G401 (cell line): ENCODE measurements around the gene CDC34. TPM values are rescaled to one million over a fixed set of nuclear protein-coding genes. Genes with fewer than 3 reads are reported as not detected.
A peak's percentile ranks its signal among the peaks of the same experiment; 100 is the strongest.

ENCODE experiments used
- DNase-seq: peaks from one replicate; pipeline ENCODE4 v3.0.0-alpha.2; 2015; ENCODE audit warnings: low spot score
- in situ Hi-C: cut with HindIII; loops from 2 replicates; pipeline ENCODE4 v1.10.0; 2016; ENCODE audit warnings: low sequenced_read_pairs, mixed read lengths
- total RNA-seq: library from RNA; depleted of rRNA; stranded (reverse); fragments of >200 nt; shearing (Covaris generic); gene quantifications from 2 replicates; pipeline ENCODE4 v1.2.3, GENCODE V29; 2014

CDC34 gene
- total RNA-seq, 1 experiment from 2014 or later = 178 TPM

DNA sequence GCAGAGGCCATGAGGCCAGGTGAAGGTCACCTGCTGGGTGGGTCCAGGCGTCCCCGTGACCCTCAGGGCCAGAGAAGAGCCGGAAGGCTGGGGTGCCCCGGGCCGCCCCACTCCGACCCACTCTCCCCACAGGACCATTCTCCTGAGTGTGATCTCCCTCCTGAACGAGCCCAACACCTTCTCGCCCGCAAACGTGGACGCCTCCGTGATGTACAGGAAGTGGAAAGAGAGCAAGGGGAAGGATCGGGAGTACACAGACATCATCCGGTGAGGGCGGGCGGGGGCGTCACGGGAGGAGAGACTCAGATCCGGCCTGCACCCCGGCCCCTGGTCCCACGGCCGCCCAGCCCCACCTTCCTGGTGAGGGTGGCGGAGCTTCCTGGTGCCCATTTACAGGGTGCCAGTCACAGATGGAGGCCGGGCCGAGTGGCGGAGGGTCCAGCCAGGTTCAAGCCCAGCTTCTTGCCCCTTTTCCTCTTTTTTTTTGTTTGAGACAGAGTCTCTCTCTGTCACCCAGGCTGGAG is 5.4 kb downstream of the CDC34 start:
- no peak for DNase-seq
- in situ Hi-C loops = no loop called here

DNA sequence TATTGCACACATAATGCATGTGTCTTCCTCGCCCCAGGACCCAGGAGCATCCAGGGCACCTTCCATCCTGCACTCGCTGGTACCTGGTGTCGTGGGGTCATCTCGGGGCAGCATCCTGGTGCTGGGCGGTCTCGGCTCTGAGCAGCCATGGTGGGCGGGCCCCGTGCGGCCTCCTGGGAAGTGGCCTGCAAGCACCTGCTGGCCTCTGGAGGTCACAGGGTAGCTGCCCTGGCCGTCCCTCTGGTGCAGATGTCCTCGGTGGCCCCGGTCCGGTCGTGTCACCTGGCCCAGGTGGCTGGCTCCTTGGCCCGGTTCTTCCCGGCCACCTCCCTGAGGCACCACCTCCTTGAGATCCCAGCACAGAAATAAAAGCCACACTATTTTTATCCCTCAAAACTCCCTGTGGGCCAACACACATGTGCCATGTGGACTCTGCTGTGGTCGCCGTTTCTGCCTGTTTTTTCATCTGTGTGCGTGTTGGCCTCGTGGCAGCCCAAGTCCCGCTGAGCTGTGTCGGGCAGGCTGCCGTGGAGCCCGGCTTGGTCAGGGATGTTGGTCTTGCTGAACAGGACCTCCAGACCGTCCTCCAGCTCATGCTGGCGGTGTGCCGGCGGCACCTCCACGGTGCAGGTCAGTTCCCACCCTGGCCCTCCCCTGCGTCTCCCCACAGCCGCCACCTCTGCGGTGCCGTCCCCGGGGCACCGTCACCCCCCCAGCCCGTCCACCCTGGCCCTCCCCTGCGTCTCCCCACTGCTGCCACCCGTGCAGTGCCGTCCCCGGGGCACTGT is 7.3 kb downstream of the CDC34 start:
- in situ Hi-C loops = no loop called here
- DNase-seq = peak; percentile 22

DNA sequence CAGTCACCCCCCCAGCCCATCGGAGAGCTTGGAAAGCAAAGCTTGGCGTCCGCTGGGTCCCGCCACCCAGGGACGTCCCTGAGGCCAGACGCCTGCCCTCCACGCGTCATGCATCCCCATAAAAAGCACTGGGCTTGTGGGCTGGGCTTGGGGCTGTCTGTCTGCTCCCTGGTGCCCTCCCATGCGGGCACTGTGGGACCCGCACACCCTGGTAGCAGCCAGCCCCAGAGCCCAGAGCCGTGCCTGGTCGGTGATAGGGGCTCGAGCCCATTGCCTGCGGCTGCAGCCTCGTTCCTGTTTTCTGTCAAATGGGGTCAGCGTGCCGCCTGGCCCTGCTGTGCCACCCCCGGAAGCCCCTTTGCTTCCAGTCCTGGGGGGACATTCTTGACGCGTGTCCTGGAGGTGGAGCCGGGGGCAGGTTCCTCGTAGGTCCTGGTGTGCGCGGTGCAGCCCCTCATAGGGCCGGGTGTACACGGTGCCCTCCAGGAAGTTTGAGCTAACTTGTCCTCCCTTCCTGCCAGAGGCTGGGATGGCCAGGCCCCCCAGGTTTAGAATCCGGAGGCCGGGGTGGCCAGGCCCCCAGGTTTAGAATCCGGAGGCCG is 8.0 kb downstream of the CDC34 start:
- no peak for DNase-seq
- in situ Hi-C loops = no loop called here

DNA sequence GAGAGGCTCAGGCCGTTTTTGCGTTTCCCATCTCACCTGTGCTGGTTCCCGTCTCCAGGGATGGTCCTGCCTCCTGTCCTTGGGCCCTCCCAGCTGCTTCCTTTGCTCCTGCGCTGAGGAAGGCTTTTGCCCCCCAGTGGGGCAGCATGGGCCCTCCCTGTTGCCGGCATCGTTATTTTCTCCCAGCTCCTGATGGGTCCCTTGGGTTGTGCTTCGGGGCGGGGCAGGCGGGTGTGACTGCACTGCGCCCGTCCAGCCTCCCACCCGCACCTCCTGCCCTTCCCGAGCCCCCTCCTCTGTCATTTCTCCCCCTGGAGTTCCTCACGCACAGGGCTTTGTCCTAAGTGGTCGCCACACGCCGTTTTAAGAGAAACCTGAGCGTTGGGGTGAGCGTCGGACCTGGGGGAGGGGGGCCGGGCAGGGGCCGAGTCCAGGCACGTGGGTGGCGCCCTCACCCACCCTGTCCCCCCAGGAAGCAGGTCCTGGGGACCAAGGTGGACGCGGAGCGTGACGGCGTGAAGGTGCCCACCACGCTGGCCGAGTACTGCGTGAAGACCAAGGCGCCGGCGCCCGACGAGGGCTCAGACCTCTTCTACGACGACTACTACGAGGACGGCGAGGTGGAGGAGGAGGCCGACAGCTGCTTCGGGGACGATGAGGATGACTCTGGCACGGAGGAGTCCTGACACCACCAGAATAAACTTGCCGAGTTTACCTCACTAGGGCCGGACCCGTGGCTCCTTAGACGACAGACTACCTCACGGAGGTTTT is 9.5 kb downstream of the CDC34 start:
- in situ Hi-C loops = no loop called here
- DNase-seq = no peak

DNA sequence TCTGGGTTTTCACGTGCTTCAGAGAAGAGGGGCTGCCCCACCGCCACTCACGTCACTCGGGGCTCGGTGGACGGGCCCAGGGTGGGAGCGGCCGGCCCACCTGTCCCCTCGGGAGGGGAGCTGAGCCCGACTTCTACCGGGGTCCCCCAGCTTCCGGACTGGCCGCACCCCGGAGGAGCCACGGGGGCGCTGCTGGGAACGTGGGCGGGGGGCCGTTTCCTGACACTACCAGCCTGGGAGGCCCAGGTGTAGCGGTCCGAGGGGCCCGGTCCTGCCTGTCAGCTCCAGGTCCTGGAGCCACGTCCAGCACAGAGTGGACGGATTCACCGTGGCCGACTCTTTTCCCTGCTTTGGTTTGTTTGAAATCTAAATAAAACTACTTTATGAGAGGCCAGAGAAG is 10.1 kb downstream of the CDC34 start:
- in situ Hi-C loops = no loop called here
- DNase-seq = no peak

DNA sequence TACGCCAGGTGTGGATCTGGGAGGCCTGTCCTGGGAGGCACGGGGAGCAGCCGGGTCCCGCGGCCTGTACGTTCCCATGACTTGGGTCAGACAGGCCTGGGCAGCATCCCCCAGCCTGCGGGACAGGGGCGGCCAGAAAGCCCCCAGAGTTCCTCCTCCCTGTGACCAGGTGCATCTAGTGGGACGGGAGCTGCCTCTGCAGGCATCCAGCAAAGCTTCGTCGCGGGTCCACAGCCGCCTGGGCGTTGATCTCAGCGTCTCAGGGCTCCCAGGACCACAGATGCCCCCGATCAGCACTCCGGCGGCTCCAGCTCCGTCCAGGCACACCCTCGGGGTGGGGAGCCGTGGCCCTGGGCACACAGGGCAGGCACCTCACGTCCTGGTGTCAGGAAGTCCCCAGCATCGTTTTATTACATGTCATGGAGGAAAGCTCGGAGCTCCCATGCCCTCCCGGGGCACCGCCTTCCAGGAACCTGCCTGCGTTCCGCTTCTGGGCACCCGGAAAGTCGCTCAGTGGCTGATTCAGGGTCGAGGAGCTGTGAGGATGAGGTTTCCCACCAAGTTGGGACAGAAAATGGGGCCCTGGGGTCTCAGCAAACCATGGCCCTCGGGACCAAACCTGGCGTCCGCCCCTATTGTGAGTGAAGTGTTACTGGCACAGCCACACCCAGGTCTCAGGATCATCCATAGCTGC is 10.8 kb downstream of the CDC34 start:
- DNase-seq = no peak
- in situ Hi-C loops = no loop called here

DNA sequence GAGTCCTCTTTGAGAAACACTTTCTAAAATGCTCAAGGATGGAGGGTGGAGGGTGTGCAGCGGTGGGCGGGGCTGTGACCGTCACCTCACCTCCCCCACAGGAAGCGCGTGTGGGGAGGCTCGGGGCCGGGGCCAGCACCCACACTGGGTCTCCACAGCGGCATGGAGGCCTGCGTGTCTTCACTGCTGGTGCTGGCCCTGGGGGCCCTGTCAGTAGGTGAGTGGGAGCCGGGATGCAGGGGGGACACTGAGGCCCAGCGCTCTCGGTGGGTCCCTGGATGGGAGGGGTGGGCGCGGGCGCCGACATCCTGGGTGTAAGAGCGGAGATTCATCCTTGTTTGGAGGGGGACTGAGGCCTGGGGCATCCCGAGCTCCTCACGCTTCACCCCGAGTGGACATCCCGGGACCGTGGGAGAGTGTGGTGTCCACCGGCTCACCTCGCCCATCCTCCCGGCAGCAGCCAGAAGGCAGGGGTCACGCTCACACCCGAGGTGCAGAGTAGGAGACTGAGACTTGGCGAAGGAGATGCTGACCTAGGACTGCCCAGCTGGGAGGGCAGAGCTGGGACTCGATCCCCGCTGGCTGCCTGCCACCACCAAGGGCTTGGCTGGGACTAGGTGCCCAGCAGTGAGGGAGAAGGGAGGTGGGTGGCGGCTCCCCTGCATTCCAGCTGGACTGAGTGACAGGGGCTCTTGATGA is 12.5 kb downstream of the CDC34 start, which contains the start of gene GZMM:
TSS of gene GZMM (plus strand) at position 144 of the 699 bp plus-strand sequence. CDS start at position 163, 19 bp downstream.
- in situ Hi-C loops = no loop called here
- DNase-seq = peak; percentile 27

DNA sequence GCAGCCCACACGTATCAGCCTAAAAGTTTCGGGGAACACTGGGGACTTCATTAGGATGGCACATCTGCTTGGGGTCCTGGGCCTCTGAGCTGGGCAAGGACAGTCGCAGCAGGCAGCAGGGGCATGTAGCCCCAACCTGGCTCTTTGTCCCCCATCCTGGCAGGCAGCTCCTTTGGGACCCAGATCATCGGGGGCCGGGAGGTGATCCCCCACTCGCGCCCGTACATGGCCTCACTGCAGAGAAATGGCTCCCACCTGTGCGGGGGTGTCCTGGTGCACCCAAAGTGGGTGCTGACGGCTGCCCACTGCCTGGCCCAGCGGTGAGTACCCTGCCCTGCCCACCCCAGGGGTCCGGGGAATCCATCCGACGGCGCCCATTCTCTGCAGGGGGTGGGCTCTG is 15.6 kb downstream of the CDC34 start:
- in situ Hi-C loops = no loop called here

DNA sequence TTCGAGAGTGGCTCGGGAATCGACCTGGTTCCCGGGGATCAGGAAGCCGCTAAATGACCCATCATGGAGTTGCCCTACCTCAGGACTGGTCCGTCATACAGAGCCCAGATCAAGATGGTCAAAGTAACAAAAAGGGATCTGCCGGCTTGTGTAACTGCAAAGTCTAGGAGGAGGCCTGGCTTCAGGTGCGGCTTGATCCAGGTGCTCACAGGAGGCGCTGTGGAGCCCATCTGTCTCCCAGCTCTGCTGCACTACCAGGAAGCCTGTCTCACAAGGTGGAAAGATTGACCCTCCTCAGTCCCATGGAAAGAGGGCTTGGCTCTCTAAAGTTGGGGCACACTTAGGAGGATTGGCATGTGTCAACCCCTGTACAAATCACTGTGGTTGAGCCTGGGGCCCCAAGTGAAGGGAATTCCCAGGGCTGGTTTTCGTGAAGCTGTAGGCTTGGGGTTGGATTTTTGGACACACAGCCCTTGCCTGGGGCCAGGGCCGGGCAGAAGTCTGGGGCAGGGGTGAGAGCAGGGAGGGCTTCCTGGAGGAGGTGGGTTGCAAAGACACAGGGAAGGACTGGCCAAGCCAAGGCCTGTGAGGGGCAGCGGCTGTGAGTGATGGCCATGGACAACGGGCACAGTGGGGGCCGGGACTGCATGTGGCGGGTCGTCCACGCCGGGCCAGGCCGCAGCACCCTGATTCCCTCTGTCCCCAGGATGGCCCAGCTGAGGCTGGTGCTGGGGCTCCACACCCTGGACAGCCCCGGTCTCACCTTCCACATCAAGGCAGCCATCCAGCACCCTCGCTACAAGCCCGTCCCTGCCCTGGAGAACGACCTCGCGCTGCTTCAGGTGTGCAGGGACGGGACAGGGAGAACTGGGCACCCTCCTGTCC is 16.5 kb downstream of the CDC34 start:
- in situ Hi-C loops = no loop called here
- no peak for DNase-seq

More for the DNA sequence above, 15.6 kb downstream of the CDC34 start:
- DNase-seq = no peak

DNA sequence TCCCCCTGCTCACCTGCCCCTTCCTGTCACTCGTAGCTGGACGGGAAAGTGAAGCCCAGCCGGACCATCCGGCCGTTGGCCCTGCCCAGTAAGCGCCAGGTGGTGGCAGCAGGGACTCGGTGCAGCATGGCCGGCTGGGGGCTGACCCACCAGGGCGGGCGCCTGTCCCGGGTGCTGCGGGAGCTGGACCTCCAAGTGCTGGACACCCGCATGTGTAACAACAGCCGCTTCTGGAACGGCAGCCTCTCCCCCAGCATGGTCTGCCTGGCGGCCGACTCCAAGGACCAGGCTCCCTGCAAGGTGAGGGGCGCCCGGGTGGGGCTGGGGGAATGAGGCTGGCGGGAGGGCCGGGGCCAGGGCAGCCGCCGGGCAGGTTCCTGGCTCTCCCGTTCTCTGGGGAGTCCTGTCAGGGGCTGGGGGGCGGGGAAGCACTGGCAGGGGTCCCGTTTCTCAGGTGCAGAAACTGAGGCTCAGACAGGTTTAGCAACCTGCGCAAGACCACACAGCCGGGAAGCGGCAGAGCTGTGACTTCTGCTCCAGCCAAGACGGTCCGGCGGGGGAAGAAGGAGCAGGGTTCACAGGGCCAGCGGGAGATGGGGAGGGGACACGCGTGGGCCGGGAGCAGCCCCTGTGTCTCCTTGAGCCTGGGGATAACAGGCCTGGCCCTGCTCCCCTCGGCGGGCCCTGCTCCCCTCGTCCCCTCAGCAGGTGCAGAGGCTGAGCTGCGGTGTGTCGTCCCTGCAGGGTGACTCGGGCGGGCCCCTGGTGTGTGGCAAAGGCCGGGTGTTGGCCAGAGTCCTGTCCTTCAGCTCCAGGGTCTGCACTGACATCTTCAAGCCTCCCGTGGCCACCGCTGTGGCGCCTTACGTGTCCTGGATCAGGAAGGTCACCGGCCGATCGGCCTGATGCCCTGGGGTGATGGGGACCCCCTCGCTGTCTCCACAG is 17.6 kb downstream of the CDC34 start:
- no peak for DNase-seq

DNA sequence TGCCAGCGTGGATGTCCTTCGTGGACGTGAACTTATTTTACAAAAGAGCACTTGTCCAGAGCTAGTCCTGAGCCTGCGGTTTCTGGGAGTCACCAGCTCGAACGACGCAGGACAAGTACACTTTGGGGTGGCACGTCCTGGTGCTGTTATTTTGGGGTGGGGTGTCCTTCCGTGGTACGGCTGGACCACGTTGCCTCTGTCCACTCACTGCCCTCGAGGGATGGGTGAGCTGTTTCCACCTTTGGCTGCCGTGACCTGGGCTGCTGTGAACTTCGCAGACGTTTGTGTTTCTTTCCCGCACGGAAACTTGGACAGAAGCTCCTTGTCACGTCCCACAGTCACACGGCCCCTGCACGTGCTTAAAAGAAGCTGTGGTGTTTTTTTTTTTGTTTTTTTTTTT is 23.3 kb downstream of the CDC34 start:
- in situ Hi-C loops = no loop called here
- DNase-seq = no peak

More for the DNA sequence above, 17.6 kb downstream of the CDC34 start:
- in situ Hi-C loops = no loop called here

DNA sequence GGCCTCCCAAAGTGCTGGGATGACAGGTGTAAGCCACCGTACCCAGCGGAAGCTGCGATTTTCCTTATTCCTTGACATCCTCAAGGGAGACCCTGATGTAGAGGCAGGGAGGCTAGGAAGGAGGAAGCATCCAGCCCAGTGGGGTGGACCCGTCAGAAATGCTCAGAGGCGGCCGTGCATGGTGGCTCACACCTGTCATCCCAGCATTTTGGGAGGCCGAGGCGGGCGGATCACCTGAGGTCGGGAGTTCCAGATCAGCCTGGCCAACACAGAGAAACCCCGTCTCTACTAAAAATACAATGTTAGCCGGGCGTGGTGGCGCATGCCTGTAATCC is 23.9 kb downstream of the CDC34 start:
- in situ Hi-C loops = no loop called here
- no peak for DNase-seq

DNA sequence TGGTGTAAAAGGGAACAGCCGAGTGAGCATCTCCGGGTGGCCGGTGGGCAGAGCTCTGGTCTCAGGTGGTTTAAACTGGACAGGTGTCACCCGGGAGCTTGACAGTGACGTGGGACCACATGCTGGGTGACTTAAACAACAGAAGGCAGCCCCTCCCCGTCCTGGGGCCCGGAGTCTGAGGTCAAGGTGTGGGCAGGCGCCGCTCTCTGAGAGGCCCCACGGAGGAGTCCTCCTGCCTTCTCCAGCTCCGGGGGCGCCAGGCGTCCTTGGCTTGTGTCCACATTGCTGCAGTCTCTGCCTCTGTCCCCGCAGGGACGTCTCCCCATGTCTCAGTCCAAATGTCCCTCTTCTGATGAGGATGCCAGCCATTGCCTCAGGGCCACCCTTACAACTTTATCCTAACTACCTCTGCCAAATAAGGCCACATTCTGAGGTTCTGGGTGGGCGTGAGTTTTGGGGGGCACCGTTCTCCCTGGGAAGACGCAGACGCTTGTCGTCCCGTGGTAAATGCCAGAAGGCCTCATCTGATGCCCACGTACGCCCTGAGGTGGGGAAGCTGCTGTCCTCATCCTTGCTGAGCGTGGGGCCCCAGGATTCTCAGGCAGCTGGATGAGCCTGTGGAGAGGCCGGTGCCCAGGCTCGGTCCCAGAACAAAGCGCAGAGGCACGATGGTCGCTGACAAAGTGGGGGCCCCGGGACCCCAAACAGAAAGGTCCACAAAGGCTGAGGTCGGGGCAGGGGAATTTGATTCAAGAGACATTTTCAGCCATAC is 25.2 kb downstream of the CDC34 start:
- DNase-seq = no peak
- in situ Hi-C loops = no loop called here

DNA sequence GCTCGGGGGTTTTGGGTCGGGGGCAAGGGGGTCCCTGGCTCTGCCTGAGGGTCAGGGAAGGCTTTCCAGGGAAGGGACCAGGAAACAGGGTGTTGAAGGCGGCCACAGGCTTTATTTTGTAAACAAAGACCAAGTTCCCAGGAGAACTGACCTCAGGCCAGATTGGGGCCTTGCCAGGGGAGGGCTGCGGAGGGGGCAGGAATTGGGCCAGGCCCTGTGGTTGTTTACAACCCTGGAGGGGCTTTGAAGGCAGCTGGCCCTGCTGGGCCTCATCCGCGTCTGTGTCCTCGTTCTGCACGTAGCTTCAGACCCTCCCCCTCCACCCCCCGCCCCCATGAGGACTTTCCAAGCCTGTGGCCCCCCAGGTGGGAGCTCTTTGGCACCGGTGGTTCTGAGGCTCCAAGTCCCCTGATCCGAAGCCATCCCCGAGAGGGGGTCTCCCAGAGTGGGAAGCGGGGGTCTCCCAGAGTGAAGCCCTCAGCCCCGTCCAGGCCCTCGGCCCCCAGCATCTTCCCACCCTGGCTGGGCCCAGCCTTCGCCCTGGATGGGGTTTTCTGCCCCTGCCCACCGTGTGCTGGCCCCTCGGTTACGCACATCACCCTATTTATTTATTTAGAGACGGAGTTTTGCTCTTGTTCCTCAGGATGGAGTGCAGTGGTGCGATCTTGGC is 27.3 kb downstream of the CDC34 start:
- in situ Hi-C loops = no loop called here
- DNase-seq = no peak

DNA sequence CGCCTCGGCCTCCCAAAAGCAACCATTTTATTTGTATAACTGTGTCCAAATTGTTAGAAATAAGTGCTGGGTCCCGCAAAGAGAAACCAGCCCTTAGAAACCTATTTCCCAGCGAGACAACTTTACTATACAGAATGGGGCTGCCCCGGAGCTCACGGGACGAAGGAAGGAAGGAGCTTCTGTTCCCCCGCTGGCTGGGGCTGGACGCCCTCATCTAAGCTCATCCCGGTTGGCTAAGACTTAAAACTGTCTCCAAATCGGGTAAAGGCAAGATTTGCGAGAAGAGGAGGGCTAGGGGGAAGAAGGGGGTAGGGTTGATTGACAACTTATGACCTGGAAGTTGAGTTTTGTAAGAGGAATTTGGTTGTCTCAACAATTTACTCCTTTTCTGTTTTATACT is 28.6 kb downstream of the CDC34 start:
- no peak for DNase-seq
- in situ Hi-C loops = no loop called here

DNA sequence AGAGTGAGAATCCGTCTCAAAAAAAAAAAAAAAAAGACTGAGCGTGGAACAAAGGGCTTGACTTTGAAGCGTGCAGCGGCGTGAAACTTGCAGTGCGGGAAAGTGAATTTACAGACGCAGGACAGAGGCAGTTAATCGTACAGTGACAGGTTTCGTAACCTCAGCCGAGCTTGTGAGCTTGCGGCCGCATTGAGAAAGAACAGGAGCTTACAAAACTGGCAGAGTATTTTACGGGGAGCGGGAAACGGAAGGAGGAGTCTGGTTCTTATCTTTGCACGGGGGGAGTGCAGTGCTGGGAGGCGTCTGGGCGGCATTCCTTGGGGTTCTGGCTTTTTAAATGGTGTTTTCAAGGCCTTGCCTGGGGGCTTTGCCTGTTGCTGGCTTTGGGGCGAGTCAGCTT is 34.8 kb downstream of the CDC34 start:
- no peak for DNase-seq
- in situ Hi-C loops = no loop called here
